ENCODE data around the gene SHD. TPM values are rescaled to one million over a fixed set of nuclear protein-coding genes. Genes with fewer than 3 reads are reported as not detected.

The SHD gene
- total and polyA plus RNA-seq, 2 donors (not counting 3 experiments of a cell fraction or from before 2014, with no cell fraction given), result not detected

DNA sequence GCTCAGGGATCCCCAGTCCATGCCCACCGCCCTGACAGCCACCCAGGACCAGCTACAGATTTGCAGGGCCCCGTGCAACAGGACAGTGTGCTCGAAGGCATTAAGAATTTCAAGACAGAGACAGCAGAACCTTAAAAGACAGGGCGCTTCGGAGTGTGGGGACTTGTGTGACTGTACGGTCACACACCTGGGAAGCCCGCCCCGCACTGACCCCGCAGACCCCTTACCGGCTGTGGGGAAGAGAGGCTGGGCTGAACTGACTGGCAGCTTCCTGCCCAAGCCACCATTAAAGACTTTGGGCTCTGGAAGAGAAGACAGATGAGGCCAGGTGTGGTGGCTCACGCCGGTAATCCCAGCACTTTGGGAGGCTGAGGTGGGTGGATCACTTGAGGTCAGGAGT, 45.2 kb downstream of the SHD start:
- FAIRE-seq (no peak), DNase-seq (ENCODE audit: low read depth, low spot score) (no peak)
- intact Hi-C loops (cut with micrococcal nuclease) (no loop called here), dilution Hi-C loops (cut with MboI; ENCODE audit: extremely low pct_ligation_motif_present, low sequenced_read_pairs) (no loop called here)
- Histone ChIP-seq H3K36me3 (ENCODE audit: control insufficient read depth in 2 of 2, extremely low read depth in 1 of 2, insufficient read depth in 2 of 2, low read length in 2 of 2) (no peaks in the 10 kb centered on the region), H3K9me1 (replicated peaks; ENCODE audit: control insufficient read depth, extremely low read depth, insufficient read depth, low read length) (no peaks in the 10 kb centered on the region), H3K27ac (ENCODE audit: insufficient read depth, low read depth, low read length) (no peak overlapping the region), H3K27me3 (ENCODE audit: control insufficient read depth in 2 of 2, insufficient read depth in 2 of 2, low read length in 2 of 2) (no peaks in the 10 kb centered on the region), H3K4me2 (ENCODE audit: insufficient read depth, low read length) (no peak overlapping the region), H3K79me2 (ENCODE audit: control insufficient read depth, insufficient read depth, low read length) (no peaks in the 10 kb centered on the region), H2AFZ (ENCODE audit: low read depth, low read length) (no peak overlapping the region), H3K4me1 (ENCODE audit: control insufficient read depth, extremely low read depth, insufficient read depth, low read length) (peaks cover 3% of the 10 kb centered on the region), H3K9ac (replicated peaks; ENCODE audit: extremely low read depth, insufficient read depth, low read length) (no peak overlapping the region), H3K9me3 (replicated peaks; ENCODE audit: control insufficient read depth, insufficient read depth, low read length) (no peaks in the 10 kb centered on the region), H3K4me3 (replicated peaks in 1 of 3; ENCODE audit: insufficient read depth in 1 of 3, low read depth in 1 of 3, low read length in 3 of 3) (no peak overlapping the region), H4K20me1 (replicated peaks; ENCODE audit: control insufficient read depth, extremely low read depth, insufficient read depth, low read length) (no peaks in the 10 kb centered on the region)
- no TSS peak for BruUV-seq (replicated peaks)
- ChIA-PET POLR2A (no interaction called here), CTCF (interaction anchor here (1.0 kb wide), 1 partner anchor 46 kb away, joined by 3 read pairs; no protein-coding TSS in a partner anchor)
- TF ChIP-seq, protein P1, sequence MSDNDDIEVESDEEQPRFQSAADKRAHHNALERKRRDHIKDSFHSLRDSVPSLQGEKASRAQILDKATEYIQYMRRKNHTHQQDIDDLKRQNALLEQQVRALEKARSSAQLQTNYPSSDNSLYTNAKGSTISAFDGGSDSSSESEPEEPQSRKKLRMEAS (IDR thresholded peaks at IDR 0.05; ENCODE audit: insufficient read depth, insufficient read length), result no peak
- TF ChIP-seq JUN (IDR thresholded peaks at IDR 0.05; ENCODE audit: borderline replicate concordance, insufficient read depth, insufficient read length, low read depth) (no peak), POLR2AphosphoS5 (IDR thresholded peaks at IDR 0.05; ENCODE audit: insufficient read depth, low read depth, low read length) (no peak), MYC (IDR thresholded peaks at IDR 0.05; ENCODE audit: low read depth, low read length) (no peak), POLR2A (IDR thresholded peaks at IDR 0.05; ENCODE audit: low read depth, low read length) (no peak), GATA2 (IDR thresholded peaks at IDR 0.05; ENCODE audit: insufficient read depth, insufficient read length, low read depth, low read length) (no peak), EZH2 (IDR thresholded peaks at IDR 0.05; ENCODE audit: borderline replicate concordance, low read depth, low read length, severe bottlenecking) (no peak), FOS (IDR thresholded peaks at IDR 0.05; ENCODE audit: borderline replicate concordance, insufficient read depth, low read length) (no peak)
- TF ChIP-seq, protein P2, sequence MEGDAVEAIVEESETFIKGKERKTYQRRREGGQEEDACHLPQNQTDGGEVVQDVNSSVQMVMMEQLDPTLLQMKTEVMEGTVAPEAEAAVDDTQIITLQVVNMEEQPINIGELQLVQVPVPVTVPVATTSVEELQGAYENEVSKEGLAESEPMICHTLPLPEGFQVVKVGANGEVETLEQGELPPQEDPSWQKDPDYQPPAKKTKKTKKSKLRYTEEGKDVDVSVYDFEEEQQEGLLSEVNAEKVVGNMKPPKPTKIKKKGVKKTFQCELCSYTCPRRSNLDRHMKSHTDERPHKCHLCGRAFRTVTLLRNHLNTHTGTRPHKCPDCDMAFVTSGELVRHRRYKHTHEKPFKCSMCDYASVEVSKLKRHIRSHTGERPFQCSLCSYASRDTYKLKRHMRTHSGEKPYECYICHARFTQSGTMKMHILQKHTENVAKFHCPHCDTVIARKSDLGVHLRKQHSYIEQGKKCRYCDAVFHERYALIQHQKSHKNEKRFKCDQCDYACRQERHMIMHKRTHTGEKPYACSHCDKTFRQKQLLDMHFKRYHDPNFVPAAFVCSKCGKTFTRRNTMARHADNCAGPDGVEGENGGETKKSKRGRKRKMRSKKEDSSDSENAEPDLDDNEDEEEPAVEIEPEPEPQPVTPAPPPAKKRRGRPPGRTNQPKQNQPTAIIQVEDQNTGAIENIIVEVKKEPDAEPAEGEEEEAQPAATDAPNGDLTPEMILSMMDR (IDR thresholded peaks at IDR 0.05; ENCODE audit: extremely low read depth in 1 of 2, insufficient read depth in 1 of 2, low read depth in 1 of 2, low read length in 2 of 2), result no peak
